GM12878 (cell line): Measurements from ENCODE around the gene CRHR2.

Source experiments
- CBFB ChIP-seq: IDR thresholded peaks from 2 replicates; pipeline ENCODE4 v1.6.1; 2016; ENCODE audit warnings: antibody characterized with exemption, low read depth
- JUND ChIP-seq: IDR thresholded peaks from 2 replicates; pipeline ENCODE4 v1.6.1; 2012; ENCODE audit warnings: low read depth, mild to moderate bottlenecking, low read length, improper control_type of control experiment, moderate library complexity

DNA sequence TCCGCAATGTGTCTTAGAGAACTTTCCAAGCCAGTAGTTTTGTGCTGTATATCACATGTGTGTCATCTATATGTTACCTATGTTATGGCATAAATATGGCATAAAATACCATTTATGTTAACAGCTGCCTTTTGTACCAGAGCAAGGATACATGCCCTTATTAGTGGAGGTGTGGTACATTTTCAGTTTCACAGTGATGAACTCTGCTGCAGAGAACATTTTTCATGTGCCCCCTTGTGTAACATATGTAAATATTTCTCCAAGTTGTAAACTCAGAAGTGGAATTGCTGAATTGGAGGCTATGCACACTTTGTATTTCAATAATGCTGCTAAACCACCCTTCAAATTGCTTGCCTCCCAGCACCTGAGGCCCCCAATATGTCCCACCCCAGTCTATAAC lies 31.9 kb upstream of the CRHR2 start:
- TF ChIP-seq CBFB (no peak), JUND (no peak)
